H9 (cell line): ENCODE measurements around the gene GRB10. TPM values are rescaled to one million over a fixed set of nuclear protein-coding genes. Genes with fewer than 3 reads are reported as not detected.

Source experiments
- DNase-seq: peaks from one replicate; pipeline ENCODE4 v3.0.0-alpha.2; 2017
- H2AFZ ChIP-seq: one replicate; pipeline ENCODE4 v1.6.1; 2013; ENCODE audit warnings: mild to moderate bottlenecking, low read length, control low read depth, moderate library complexity
- H2AK5ac ChIP-seq: 2 replicates; pipeline ENCODE4 v1.6.1; 2013; ENCODE audit warnings: low read length, control low read depth, mixed read lengths; ENCODE audit not compliant: insufficient read length
- H2BK120ac ChIP-seq: one replicate; pipeline ENCODE4 v1.6.1; 2013; ENCODE audit warnings: low read depth, mild to moderate bottlenecking, low read length, control low read depth, inconsistent platforms; ENCODE audit not compliant: poor library complexity, severe bottlenecking
- H2BK12ac ChIP-seq: 2 replicates; pipeline ENCODE4 v1.6.1; 2013; ENCODE audit warnings: low read length, control low read depth, mixed read lengths, low read depth; ENCODE audit not compliant: insufficient read length
- H2BK15ac ChIP-seq: 2 replicates; pipeline ENCODE4 v1.6.1; 2013; ENCODE audit warnings: low read depth, low read length, control low read depth
- H2BK20ac ChIP-seq: one replicate; pipeline ENCODE4 v1.6.1; 2013; ENCODE audit warnings: low read depth, mild to moderate bottlenecking, low read length, control low read depth, inconsistent platforms; ENCODE audit not compliant: poor library complexity, severe bottlenecking
- H2BK5ac ChIP-seq: 2 replicates; pipeline ENCODE4 v1.6.1; 2013; ENCODE audit warnings: low read length, control low read depth, mixed read lengths; ENCODE audit not compliant: insufficient read length
- H3K14ac ChIP-seq: 2 replicates; pipeline ENCODE4 v1.6.1; 2013; ENCODE audit warnings: low read length, control low read depth; ENCODE audit not compliant: insufficient read depth
- H3K18ac ChIP-seq: 2 replicates; pipeline ENCODE4 v1.6.1; 2013; ENCODE audit warnings: low read depth, mild to moderate bottlenecking, mixed read lengths, low read length, control low read depth; ENCODE audit not compliant: insufficient read length
- H3K23ac ChIP-seq: 2 replicates; pipeline ENCODE4 v1.6.1; 2013; ENCODE audit warnings: low read length, control low read depth, mixed read lengths, low read depth; ENCODE audit not compliant: insufficient read length
- H3K23me2 ChIP-seq: 2 replicates; pipeline ENCODE4 v1.6.1; 2013; ENCODE audit warnings: low read depth, mild to moderate bottlenecking, mixed read lengths, low read length, control low read depth; ENCODE audit not compliant: insufficient read length, poor library complexity, severe bottlenecking
- H3K27ac ChIP-seq: 2 replicates; pipeline ENCODE4 v1.5.1; 2013; ENCODE audit warnings: low read length, control low read depth, mixed read lengths, low read depth; ENCODE audit not compliant: insufficient read length
- H3K27me3 ChIP-seq: 2 replicates; pipeline ENCODE4 v1.6.1; 2013; ENCODE audit warnings: low read length, control low read depth, inconsistent platforms; ENCODE audit not compliant: insufficient read depth
- H3K4ac ChIP-seq: 2 replicates; pipeline ENCODE4 v1.6.1; 2013; ENCODE audit warnings: low read depth, mild to moderate bottlenecking, control low read depth, inconsistent platforms, low read length, moderate library complexity
- H3K4me1 ChIP-seq: 2 replicates; pipeline ENCODE4 v1.6.1; 2013; ENCODE audit warnings: low read length, control low read depth, inconsistent platforms; ENCODE audit not compliant: insufficient read depth
- H3K4me2 ChIP-seq: 2 replicates; pipeline ENCODE4 v1.6.1; 2013; ENCODE audit warnings: low read length, control low read depth, mixed read lengths; ENCODE audit not compliant: insufficient read length, insufficient read depth
- H3K56ac ChIP-seq: 2 replicates; pipeline ENCODE4 v1.6.1; 2013; ENCODE audit warnings: low read depth, mild to moderate bottlenecking, mixed read lengths, low read length, control low read depth; ENCODE audit not compliant: insufficient read length
- H3K79me1 ChIP-seq: 2 replicates; pipeline ENCODE4 v1.6.1; 2013; ENCODE audit warnings: low read depth, mild to moderate bottlenecking, moderate library complexity, low read length, control low read depth, inconsistent platforms; ENCODE audit not compliant: insufficient read depth, poor library complexity, severe bottlenecking
- H3K79me2 ChIP-seq: 2 replicates; pipeline ENCODE4 v1.6.1; 2013; ENCODE audit warnings: low read length, control low read depth, inconsistent platforms; ENCODE audit not compliant: insufficient read depth
- H3K9ac ChIP-seq: 2 replicates; pipeline ENCODE4 v1.6.1; 2013; ENCODE audit warnings: low read length, control low read depth, mixed read lengths; ENCODE audit not compliant: insufficient read length; ENCODE audit errors: extremely low read depth
- H3K9me3 ChIP-seq: one replicate; pipeline ENCODE4 v1.6.1; 2013; ENCODE audit warnings: low read depth, low read length, inconsistent platforms; ENCODE audit not compliant: control insufficient read depth
- H3T11ph ChIP-seq: one replicate; pipeline ENCODE4 v1.6.1; 2013; ENCODE audit warnings: mild to moderate bottlenecking, low read length, control low read depth, inconsistent platforms
- H4K20me1 ChIP-seq: one replicate; pipeline ENCODE4 v1.6.1; 2013; ENCODE audit not compliant: control insufficient read depth, insufficient read length, insufficient read depth
- H4K5ac ChIP-seq: 2 replicates; pipeline ENCODE4 v1.6.1; 2013; ENCODE audit warnings: low read depth, mild to moderate bottlenecking, mixed read lengths, low read length, control low read depth; ENCODE audit not compliant: insufficient read length
- H4K8ac ChIP-seq: replicated peaks from 2 replicates; pipeline ENCODE4 v1.6.1; 2013; ENCODE audit warnings: low read length, control low read depth, mixed read lengths, low read depth; ENCODE audit not compliant: insufficient read length
- H4K91ac ChIP-seq: 2 replicates; pipeline ENCODE4 v1.6.1; 2013; ENCODE audit warnings: low read depth, mild to moderate bottlenecking, moderate library complexity, mixed read lengths, low read length, control low read depth; ENCODE audit not compliant: insufficient read length
- H3K27ac Mint-ChIP-seq, 3 experiments: 2 replicates in 2 of 3; 3 replicates in 1 of 3; pipeline ENCODE4 v1.8.0; 2020 to 2021; ENCODE audit warnings: mixed read lengths in 3 of 3, mild to moderate bottlenecking in 1 of 3, moderate library complexity in 1 of 3
- H3K27me3 Mint-ChIP-seq: 2 replicates; pipeline ENCODE4 v1.8.0; 2021; ENCODE audit warnings: low read depth, mild to moderate bottlenecking, moderate library complexity, mixed read lengths
- H3K36me3 Mint-ChIP-seq, 3 experiments: 2 replicates in 2 of 3; 3 replicates in 1 of 3; pipeline ENCODE4 v1.8.0; 2020 to 2021; ENCODE audit warnings: low read depth in 3 of 3, mixed read lengths in 3 of 3; ENCODE audit not compliant: insufficient read depth in 1 of 3
- H3K4me1 Mint-ChIP-seq, 2 experiments: 2 replicates each; pipeline ENCODE4 v1.8.0; 2020; ENCODE audit warnings: mixed read lengths in 2 of 2
- H3K4me3 Mint-ChIP-seq, 2 experiments: 2 replicates in 1 of 2; 3 replicates in 1 of 2; pipeline ENCODE4 v1.8.0; 2020 to 2021; ENCODE audit warnings: mild to moderate bottlenecking in 2 of 2, mixed read lengths in 2 of 2, moderate library complexity in 1 of 2
- H3K9me3 Mint-ChIP-seq, 2 experiments: 2 replicates in 1 of 2; 3 replicates in 1 of 2; pipeline ENCODE4 v1.8.0; 2020; ENCODE audit warnings: mild to moderate bottlenecking in 2 of 2, mixed read lengths in 2 of 2, moderate library complexity in 1 of 2
- CTCF ChIP-seq: fragments of 200-600 bp; sonication (generic); conservative IDR thresholded peaks from 3 replicates; pipeline ENCODE4 v1.8.0; 2021; ENCODE audit warnings: antibody characterized with exemption, mild to moderate bottlenecking
- WGBS: extraction: QIAGEN DNeasy Blood & Tissue Kit; methylation state at CpG from one replicate; pipeline ENCODE4 v1.1.7; 2013; ENCODE audit warnings: missing lambda C conversion rate, low lambda C conversion rate, mixed read lengths; ENCODE audit not compliant: insufficient read length; ENCODE audit errors: extremely low coverage; 5-methylcytosine and 5-hydroxymethylcytosine counted together
- total RNA-seq: library from RNA; stranded (reverse); gene quantifications from 2 replicates; pipeline ENCODE4 v1.2.1, GENCODE V29; 2021

Gene GRB10
- total RNA-seq, 1 experiment from 2014 or later, result 108 TPM

- Histone ChIP-seq H3K4ac (no peak overlapping the region; the same call in 1 of the 2 replicates), H3T11ph (no peak overlapping the region), H3K79me2 (peaks cover 23% of the 10 kb centered on the region; the same call in 1 of the 2 replicates), H2AK5ac (no peak overlapping the region), H4K91ac (no peak overlapping the region), H2BK15ac (no peak overlapping the region), H3K56ac (no peak overlapping the region), H2BK120ac (no peak overlapping the region), H2BK20ac (no peak overlapping the region), H3K27ac (no peak overlapping the region), H2AFZ (no peak overlapping the region), H3K23me2 (no peaks in the 10 kb centered on the region), H3K9me3 (no peaks in the 10 kb centered on the region), H3K79me1 (no peaks in the 10 kb centered on the region), H3K9ac (no peak overlapping the region), H3K23ac (no peak overlapping the region), H3K14ac (no peak overlapping the region), H4K5ac (no peak overlapping the region), H2BK5ac (no peak overlapping the region), H4K8ac (no peak overlapping the region), H3K4me1 (no peaks in the 10 kb centered on the region), H4K20me1 (no peaks in the 10 kb centered on the region), H3K4me2 (no peak overlapping the region), H3K18ac (no peak overlapping the region), H3K27me3 (no peaks in the 10 kb centered on the region), H2BK12ac (no peak overlapping the region)
- no peak for TF ChIP-seq CTCF
- no peak overlapping the region for H3K27ac Mint-ChIP-seq
- no peak overlapping the region for H3K4me3 Mint-ChIP-seq
- H3K27me3 Mint-ChIP-seq, result no peaks in the 10 kb centered on the region
- peaks cover 6 to 24% (median 18%) of the 10 kb centered on the region in 3 experiments; a peak in 4 of 7 replicates for H3K36me3 Mint-ChIP-seq
- WGBS, result no CpG with 5 or more reads among the region's 6 CpGs
- DNase-seq, result no peak
- peaks cover 18 to 50% of the 10 kb centered on the region in 2 experiments for H3K4me1 Mint-ChIP-seq
- no peaks in the 10 kb centered on the region for H3K9me3 Mint-ChIP-seq
These were observed 28.0 kb downstream of the GRB10 start for GRCh38 chr7:50754684-50755083.
